HS-5 (cell line): ENCODE data around the gene GPR176.

Source experiments
- DNase-seq: peaks from one replicate; pipeline ENCODE4 v3.0.0-alpha.2; 2012; ENCODE audit warnings: low read depth

Gene GPR176

DNA sequence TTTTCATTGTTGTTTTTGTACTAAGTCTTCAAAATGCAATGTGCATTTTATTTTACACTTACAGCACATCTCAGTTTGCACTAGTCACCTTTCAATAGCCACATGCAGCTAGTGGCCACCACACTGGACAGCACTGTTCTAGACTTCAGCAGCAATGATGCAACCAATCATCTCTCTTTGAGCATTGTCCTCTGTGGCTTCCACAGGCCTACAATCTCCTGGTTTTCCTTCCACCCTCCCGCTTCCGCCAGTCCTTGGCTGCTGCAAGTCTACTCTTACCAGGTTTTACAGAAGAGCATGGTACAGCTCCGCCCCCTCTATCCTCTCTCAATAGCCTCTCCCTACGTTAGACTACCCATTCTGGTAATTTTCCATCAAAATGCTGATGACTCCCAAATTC lies 112.3 kb downstream of the GPR176 start:
- DNase-seq, result no peak

DNA sequence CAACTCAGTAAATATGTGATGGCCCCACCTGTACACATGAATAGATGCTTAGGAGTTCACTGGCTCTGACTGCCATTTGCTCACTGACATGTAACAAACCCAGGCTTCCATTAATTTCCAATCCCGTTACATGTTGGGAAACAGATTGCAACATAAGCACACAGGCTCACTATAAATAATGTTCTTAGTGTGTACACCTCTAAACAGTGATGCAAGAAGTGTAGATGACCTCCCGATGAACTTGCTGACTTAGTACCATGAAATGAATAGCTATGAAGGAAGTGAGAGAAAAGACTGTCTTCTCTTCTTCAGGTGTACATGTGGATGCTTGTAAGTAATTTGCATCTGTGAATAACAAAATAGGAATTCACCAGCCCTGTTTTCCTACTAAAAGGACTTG lies 116.0 kb downstream of the GPR176 start:
- no peak for DNase-seq

DNA sequence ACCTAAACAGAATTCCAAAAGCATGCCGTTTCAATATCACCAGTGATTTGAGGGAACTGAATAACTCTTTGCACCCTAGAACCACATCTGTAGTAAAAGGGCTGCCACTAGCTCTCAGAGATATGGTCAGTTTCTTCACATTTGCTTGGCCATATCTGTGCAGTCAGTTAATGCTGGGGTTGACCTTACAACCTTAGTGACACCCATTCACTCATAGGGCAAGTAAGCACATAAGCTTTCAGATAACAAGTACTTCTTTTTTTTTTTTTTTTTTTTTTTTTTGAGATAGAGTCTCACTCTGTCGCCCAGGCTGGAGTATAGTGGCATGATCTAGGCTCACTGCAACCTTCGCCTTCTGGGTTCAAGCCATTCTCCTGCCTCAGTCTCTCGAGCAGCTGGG lies 117.0 kb downstream of the GPR176 start:
- DNase-seq, result no peak

DNA sequence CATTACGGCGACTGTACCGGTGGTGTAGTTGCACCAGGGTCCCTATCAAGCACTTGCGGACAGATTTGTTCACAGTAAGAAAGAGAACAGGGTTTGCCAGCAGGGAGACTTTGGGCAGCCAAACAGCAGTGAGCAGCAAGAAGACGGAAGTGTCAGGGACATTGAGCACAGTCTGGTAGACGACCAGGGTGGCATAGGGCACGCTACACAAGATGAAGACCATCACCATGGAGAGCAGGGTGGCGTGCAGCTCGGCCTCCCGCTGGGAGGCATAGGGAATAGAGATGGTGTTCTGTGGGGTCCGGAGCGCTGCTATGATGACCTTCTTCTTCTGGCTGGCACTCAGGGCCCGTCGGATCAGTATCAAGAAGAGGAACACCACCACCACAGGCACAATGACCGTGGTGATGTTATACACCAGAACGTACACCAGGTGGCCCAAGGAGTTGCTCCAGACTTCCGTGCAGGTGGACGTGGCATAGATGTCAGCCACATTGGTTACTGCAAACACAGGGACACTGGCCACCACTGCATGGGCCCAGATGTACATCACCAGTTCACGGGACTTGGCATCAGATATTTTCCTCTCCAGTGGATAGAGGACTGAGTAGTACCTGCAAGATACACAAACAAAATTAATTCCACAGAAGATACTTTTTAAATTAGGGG lies 118.3 kb downstream of the GPR176 start:
- DNase-seq, result no peak

DNA sequence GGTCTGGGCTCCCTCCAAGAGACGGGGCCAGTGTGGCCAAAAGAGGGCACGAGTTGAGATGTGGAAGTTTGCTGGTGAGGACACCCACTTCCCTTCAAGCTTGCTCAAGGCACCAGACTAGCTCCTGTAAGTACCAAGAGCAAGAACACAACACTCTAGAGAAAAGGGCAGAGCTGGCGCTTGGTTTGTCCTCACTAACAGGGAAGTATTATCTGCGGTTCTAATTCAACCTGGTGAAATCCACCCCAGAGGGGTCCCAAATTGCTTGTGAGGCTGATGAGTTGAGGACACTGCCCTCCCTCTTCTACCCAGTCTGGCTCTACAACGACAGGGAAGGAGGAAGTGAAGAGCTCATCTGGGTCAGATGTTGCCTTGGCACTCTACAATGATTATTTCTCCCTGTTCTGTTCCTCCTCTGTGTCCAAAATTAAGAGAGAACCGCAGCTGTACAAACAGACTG lies 120.5 kb downstream of the GPR176 start:
- no peak for DNase-seq

DNA sequence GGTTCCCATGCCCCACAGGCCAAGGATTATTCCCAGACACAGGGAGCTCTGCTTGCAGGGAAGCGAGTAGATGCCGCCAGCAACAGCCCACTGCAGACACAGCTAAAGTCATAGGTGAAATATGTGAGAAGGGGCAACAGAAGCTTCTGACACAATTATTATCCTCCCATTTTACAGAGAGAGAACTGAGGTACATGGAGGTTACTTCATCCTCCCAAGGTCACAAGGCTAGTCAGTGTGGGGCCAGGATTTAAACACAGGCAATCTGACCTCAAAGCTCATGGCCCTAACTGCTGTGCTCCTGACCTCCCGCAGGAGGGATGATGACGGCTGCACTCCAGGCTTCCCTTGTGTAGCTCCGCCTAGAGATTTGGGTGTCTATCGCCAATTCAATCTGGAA lies 121.7 kb downstream of the GPR176 start:
- DNase-seq, result no peak

DNA sequence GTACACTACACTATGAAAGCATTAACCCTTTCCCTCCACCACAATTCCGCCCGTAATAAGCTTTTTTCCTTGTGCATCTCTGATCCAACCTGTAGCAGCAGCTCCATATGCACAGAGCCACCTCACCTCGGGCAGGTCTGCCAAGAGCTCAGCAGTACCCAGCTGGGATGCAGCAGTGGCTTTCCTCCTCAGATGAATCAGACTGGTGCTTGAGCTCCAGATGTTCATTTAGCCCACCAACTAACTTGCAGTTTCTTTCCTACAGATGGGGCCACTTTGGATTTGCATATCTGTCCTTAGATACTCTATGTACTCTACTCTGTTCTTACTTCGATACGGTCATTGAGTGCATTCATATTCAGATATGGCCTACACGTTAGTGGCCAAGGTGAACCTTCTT lies 122.7 kb downstream of the GPR176 start:
- no peak for DNase-seq

DNA sequence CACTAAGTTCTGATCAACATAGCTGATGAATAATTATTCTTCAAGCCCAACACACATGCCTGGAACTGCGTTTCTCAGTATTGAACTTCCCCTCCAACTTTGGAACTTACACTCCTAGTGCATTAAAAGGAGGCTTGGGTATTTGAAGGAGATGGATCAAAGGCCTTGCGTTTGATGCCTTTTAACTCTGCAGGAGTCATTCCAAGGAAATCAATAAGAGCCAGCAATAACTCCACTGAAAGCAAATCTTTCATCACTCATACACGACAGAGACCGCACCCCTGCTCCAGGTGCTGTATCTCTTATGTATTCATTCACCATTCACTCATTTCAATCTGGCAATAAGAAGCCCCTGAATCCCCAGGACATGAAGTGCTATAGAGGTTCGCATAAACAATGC lies 123.5 kb downstream of the GPR176 start:
- DNase-seq, result no peak

DNA sequence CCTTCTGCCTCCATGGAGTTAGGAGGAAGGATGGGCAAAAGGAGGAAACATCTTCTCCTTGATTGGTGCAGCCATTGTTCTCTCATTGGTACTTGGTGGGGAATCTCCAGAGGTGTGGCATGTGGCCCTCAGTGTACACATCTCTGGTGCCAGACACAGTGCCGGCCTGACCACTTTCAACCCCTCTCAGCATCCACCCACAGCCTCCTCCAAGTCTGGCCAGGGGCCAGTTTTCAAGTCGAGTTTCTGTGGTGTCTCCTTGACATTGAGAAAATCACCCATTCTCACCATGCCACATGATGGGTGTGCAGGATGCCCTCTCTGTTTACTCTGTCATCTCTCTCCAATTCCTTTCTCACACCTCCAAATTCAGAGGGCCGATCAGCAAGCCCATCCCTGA lies 124.6 kb downstream of the GPR176 start:
- no peak for DNase-seq

DNA sequence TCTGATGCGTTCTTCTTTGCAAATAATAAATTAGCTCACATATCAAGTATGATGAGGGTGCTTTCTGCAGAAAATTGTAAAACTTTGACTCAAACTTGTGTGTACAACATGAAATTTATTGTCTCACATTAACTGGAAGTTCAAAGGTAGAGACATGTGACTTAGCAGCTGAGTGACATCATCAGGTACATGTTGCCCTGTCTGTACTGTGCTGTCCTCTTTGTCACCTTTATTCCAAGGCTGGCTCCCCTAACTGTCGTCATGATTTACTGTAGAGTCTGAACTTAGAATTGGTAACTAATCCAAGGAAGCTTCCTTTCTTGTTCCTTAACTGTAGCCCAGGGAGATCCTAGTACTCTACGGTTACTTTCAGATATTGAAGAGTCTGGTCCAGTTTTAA lies 125.1 kb downstream of the GPR176 start:
- no peak for DNase-seq

DNA sequence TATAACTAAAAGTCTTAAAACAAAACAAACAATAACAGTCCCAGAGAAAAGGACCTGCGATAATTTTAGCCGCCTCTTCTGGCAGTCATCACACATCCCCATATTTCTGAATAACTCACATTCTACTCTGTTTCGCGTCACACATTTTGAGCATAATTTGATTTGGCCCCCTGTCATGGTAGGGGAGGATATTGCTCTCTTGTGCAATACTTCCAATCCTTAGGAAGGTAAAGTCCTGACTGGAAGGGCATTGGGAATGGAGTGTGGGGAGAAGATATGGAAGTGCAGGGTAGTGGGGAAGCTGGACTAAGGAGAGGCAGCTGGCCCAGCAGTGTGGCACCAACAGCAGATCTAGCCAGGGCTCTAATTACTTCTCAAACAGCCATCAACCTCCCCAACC lies 126.1 kb downstream of the GPR176 start:
- DNase-seq, result no peak

DNA sequence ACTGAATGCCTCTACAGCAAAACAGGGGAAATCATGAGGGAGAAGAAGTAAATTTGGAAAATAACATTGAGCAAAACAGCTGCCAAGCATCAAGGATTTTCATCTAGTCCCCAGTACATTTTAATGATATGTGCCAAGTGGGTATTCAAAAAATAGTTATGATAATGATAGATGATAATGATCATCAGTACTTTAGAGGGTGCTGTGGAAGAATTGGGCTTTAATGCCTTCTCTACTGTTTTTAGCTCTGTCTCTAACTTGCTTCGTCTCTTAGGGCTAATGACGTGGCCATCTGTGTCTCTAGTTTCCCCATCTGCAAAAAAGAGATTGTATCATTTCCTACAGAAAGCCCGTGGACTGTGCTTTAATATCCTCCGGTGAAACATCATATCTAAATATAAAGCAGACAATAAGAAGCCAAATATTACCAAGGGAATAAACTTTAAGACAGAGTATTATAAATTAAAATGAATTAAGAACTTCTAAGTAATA lies 127.2 kb downstream of the GPR176 start:
- no peak for DNase-seq

DNA sequence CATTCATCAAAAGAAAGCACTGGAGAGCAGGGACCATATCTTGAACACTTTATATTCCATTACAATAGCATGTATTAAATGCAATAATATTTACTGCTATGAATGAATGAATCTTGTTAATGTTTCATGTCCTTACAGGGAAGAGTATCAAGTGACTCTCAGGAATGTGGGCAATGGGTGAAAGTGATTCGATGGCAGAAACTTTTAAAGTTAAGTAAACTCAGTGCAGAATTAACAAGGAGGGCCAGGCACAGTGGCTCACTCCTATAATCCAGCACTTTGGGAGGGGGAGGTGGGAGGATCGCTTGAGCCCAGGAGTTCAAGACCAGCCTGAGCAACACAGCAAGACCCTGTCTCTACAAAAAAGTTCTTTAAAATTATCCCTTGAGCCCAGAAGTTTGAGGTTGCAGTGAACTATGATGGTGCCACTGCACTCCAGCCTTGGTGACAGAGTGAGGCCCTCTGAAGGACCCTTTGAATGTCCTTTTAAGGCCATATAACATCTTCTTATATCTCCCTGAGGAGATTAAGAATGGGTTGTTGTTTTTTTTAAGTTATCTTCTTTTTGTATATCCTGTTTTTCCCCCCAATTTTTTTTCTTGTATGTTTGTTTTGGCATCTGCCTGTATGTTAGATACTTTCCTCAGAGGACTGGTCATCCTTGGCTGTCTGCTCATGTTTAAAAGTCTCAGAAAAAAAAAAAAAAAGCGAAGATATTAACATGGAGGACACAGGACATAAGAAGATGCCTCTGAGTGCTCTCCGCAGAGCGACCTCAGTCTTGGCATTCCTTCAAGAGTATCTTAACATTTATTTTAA lies 127.8 kb downstream of the GPR176 start:
- DNase-seq, result no peak

DNA sequence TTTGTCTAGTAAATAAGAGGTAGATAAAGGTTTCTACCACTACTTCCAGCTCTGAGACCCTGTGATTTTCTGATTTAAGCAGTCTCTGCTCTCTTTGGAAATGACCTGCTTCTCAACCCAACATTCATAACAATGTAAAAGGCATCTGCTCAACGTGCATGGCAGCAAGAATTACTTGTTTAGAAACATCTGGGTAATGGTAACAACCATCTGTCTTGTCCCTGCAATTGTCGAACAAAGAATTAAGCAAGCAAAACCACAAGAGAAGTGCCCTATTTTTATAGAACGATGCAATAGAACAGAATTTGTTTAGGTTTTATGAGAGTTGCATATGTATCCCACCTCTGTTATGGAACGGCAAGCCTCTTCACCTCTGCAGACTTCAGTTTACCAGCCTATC lies 130.3 kb downstream of the GPR176 start:
- no peak for DNase-seq

DNA sequence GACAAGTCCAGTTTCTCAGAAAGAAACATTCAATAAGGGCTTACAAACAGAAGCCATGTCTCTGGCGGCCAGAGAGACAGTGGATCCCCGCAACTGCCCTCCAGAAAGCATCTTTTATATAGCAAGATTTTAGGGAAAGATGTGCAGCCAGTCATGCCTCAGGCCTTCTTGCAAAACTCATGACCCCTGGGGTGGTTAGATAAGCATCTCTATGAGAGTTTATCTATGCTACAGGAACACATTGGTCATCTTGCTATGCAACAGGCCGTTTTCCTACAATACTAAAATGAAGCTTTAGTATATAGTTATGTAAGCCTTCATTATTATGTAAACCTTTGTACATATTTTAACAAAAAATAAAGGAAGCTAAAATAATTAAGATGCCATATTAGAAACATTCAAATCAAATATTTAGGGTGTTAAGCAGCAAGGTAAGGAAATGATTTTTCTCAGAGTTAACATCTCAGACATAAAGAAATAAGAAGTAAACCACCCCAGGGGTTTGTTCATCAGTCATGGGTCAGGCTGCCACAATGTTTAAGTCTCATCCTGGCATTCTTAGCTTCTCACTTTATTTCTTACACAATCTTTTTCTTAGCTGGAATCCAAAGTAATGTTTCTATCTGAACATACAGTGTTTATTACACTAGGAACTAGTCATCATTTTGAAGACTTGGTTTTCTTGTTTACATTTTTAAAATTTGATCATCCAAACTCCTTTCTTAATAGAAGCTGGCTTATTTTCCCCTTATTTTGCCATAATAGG lies 131.1 kb downstream of the GPR176 start:
- no peak for DNase-seq

DNA sequence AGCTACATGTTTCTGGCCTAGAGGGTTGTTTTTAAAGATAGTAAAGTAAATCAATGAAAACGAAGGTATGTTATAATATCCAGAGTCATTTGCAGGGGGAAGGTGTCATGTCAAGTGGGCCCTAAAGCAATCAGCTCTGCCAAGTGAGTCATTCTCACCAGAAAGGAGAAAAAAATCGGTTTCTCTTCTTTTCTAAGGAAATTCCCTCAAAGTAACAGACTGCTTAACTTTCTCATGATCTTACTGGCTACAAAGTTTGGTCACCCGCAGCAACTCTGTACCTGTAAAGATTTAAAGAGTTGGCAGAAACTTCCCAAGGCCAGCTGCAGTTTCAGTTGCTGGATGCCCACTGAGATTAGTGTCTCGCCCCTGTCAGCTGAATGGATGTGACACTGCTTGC lies 132.0 kb downstream of the GPR176 start:
- DNase-seq, result no peak

DNA sequence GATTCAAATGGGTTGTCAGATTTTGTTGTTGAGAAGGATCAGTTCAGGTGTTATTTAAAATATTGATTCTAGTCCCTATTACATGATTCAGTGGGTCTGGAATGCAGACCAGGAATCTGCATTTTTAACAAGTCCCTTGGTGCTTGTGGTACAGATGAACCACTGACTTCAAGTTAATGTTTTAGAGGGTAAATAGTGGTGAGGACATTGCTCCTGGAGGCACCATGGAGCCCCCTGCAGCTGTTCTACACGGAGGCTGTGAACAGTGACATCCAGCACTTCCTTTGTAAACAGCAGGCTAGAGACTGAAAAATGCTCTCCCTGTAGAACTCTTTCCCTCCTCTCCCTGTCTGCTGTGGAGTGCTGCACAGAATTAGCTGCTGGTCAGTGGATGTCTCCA lies 132.6 kb downstream of the GPR176 start:
- DNase-seq, result no peak

DNA sequence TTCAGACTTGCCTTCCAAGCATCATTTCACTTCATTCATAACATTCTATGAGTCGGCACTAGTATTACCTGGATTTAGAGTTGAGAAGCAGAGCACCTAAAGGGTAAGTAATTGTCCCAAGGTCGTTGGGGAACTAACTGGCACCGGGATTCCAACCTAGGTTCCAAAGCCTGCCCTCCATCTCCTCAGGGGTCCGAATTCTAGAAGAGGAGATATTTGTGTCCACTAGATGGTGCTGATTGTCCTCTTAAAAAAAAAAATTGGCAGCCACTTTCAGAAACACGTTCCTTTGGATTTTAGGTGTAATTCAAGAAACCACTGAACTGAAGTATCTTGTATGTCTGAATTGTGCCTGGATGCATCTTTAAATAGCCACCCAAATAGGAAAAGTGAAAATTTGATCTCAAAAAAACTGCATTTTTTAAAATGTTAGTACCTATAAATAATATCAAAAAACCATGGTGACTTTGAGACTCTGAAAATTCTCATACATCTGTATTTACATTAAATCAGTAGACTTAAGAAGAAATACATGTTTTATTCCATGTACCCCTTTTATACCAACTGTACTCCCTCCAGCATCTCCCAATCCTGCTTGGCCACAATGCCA lies 133.5 kb downstream of the GPR176 start:
- DNase-seq, result peak; percentile 37

DNA sequence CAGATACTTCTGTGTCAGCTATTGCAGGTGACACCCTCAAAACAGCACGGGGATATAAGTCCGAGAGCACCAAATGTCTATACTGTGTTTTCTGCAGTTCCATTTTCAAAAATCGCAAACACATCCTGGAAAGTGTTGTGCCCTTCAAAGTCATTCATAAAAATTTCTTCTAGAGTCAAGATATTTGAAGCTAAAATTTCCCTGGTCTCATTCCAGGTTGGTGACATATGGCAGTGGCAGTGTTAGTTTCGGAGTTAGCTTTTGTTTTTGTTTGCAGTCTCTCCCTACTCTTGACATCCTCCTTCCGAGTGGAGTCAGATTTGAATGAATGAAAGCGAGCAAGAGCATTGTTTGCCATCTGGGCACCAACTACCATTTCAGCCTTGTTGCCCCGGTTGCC lies 134.2 kb downstream of the GPR176 start:
- DNase-seq, result no peak

DNA sequence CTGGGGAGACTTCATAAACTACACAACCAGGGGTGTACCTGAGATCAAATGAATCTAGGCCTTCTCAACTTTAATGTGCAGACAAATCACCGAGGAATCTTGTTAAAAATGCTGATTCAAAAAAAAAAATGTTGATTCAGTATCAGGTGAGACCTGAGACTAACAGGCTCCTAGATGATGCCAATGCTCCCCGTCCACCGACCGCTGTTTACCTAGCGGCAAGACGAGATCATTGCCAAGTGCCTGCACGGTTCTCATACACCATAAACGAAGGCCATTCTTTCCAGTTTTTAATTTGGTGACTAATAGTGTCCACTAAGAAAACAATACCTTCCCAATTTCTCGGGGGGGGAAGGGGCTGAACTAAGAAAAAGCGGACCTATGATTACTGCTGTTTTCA lies 134.9 kb downstream of the GPR176 start:
- DNase-seq, result no peak

DNA sequence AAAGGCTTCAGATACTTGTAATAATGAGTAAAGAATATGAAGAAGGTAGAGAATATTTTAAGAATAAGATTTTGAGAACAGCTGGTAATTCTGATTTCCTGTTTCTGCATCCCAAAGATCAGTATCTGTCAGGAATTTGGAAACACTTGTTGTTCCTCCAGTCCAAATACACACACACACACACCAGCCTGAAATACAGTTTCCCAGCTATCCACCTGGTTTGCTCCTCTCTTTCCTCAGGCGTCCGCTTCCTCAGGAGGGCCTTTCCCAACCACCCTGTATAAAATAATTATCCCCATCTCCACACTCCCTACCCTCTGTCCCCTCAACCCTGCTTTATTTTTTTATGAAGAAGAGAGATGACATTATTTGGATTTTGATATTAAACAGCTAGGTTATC lies 135.4 kb downstream of the GPR176 start:
- no peak for DNase-seq

DNA sequence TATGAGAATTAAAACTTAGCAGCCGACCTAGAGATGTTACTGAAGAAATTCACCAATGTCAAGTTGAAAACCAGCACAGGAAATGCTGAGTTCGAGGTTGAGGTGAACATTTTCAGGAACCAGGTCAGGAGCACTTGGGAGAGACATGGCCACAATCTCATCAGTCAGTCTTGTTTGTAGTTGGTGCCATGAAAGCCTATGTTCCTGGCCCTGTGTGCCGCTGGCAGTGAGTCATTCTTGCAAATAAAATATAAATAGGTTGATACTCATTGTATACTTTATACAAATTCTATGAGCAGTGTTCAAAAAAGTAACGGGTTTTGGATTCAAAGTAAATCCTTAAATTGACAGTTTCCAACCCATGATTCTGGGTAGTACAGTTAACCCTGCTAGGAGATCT lies 135.9 kb downstream of the GPR176 start:
- no peak for DNase-seq
